Measurements from ENCODE around the gene AGBL1.
"Not testable (repeated sequence)": the region's sequence is repeated elsewhere in the genome, so short reads cannot be mapped to it uniquely, and the experiment has no call there.

The AGBL1 gene

GRCh38 chr15:86959254-86959653 lies 879.6 kb downstream of the AGBL1 start:
- no peak for DNase-seq (ENCODE audit: low spot score)

DNA sequence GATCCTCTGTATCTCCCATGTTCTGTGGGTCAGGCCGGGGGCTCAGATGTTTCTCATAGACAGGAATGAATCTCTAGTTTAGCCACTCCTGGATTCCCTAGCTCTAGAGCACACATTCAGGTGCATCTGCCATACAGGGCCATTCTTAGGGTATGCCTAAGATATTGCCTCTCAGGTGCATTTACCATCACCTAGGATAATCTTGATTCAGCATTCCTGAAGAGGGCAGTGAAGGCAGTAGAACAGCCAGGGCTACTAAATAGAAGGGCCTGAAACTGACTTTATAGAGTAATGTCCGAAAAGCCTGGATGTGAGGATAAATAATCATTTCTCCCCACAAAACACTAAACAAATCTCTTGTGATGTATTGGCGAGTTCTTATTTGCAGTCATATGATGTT lies 882.0 kb downstream of the AGBL1 start:
- DNase-seq (ENCODE audit: low spot score), result no peak

GRCh38 chr15:86964271-86964670 lies 884.6 kb downstream of the AGBL1 start:
- no peak for DNase-seq (ENCODE audit: low spot score)

DNA sequence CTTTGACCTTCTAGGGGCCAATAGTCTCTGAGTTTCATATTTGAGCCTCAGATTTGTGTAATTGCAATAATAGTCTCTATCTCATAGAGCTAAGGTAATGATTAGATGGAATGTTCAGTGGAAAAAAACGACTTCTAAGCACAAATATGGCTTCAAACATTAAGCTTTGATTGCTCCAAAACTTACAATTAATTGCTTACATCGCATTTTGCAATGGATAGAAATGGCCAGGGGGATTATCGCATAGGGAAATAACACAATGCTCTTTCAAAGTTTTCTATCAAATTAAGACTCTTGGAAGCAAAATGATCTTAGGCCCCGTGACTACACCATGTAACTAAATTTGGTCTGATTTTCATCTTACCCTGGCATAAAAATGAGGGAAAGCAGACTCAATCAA lies 888.6 kb downstream of the AGBL1 start:
- DNase-seq (ENCODE audit: low spot score), result no peak

DNA sequence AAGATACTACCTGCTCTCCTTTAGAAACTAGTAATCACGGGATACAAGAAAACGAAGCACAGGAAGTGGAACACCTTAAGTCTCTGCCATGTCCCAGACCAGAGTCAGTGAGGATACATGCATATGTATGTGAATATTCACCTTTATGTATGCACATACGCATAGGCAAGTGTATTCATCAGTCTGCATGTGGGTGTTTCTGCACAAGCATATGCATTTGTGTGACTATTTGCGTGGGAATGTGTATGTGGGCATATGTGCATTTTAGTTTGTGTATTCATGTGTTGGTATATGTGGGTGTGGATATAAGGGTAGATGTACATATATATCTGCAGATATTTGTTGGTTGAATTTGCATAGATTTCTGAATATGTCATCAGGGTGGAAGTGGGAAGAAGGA lies 889.7 kb downstream of the AGBL1 start:
- DNase-seq (ENCODE audit: low spot score), result no peak

DNA sequence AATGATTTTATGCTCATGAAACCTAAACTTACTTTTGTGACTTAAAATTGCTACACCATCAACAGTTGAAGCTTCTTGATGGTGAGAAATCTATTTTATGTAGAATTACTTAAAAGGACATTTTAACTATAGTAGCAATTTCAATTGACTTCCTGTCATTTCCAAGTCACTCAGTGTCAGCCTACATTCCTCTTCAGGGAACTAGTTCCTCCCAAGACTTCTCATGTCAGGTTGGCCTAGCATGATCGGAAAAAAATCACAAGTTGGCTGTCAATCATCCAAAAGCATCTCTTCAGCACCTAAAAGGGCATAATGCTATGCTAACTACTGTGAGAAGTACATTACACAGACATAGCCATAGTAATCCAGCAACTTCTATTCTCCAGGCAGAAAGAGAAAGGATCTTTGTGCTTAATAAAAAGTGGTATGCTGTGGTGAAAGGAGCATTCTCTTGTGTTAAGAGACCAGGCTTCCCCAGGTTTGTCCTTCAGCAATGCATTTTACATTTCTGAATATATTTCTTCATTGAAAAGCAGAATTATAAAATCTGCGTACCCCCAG lies 893.7 kb downstream of the AGBL1 start:
- no peak for DNase-seq (ENCODE audit: low spot score)

GRCh38 chr15:86988033-86988432 lies 908.4 kb downstream of the AGBL1 start:
- no peak for DNase-seq (ENCODE audit: low spot score)

GRCh38 chr15:87021751-87022150 lies 942.1 kb downstream of the AGBL1 start:
- no peak for DNase-seq (ENCODE audit: low spot score)

DNA sequence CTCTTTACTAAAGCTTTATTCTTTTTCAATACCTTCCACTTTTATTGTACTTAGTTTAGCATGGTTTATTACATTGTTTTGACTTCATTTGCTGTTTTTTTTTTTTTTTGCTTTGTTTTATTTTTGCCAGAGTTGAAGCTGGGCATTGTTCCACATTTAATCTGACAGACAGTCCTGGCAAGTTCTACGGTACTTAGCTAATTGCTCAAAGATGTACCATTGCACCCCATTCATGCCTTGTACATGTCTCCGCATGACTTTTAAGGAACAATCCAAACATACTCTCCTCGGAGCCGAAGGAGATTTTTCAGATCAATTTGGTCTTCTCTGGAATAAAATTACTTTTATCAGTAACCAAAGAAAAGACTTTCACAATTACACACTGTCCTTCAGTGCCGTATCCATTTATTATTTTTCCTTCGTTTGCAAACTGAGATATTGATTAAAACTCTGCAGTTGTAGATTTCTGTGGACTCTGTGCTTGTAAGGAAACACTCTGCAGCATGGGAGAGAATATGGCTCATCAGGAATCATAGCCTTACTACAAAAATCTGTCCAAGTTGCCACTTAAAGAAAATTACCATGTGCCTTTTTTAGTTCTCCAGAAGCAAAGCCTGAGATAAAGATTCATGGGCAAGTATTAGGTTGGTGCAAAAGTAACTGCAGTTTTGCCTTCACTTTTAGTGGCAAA lies 952.0 kb downstream of the AGBL1 start:
- no peak for DNase-seq (ENCODE audit: low spot score)

DNA sequence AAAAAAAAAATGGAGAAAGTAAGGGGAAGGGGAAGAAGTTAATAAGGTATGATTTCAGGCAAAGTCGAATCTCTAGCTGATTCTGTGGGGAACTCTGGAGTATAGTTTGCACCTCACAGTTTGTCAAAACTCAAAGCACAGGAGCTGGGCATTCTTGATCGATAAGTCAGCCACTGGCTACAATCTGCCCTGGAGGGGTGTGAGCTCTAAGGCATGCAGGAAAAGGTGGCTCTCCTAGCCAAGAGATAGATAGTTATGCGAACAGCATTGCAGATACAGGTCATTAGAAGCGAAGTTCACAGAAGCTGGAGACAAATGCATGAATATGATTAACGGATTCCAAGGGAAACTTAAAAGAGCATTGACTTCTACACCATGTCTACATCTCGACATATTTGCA lies 952.6 kb downstream of the AGBL1 start:
- DNase-seq (ENCODE audit: low spot score), result no peak

DNA sequence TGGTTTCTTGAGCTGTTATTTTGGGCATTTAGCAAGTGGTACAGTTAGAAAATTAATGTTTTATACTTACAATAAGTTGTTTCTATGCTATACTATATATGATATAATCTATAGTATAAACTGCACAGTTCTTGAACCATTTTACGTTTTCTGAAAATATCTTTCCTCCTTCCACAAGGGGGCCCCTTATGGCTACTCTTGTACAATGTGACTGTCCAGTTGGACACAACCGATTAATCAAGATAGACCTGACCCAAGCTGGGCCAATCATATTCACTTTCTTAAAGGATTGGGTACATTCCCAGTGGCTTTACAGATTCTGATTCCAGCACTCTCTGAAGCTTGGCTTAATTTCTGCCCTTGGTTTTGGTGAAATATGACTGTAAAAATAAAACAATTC lies 953.4 kb downstream of the AGBL1 start:
- no peak for DNase-seq (ENCODE audit: low spot score)

- no peak for DNase-seq (ENCODE audit: low spot score)
Observed at GRCh38 chr15:87034886-87035285, 955.2 kb downstream of the AGBL1 start.

GRCh38 chr15:87038404-87038803 lies 958.7 kb downstream of the AGBL1 start:
- DNase-seq (ENCODE audit: low spot score), result no peak

DNA sequence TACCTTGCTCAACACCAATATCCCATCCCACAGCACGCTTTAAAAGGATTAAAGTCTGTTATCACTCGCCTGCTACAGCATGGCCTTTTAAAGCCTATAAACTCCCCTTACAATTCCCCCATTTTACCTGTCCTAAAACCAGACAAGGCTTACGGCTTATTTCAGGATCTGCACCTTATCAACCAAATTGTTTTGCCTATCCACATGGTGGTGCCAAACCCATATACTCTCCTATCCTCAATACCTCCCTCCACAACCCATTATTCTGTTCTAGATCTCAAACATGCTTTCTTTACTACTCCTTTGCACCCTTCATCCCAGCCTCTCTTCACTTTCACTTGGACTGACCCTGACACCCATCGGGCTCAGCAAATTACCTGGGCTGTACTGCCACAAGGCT lies 962.9 kb downstream of the AGBL1 start:
- DNase-seq (ENCODE audit: low spot score), result not testable (repeated sequence)

DNA sequence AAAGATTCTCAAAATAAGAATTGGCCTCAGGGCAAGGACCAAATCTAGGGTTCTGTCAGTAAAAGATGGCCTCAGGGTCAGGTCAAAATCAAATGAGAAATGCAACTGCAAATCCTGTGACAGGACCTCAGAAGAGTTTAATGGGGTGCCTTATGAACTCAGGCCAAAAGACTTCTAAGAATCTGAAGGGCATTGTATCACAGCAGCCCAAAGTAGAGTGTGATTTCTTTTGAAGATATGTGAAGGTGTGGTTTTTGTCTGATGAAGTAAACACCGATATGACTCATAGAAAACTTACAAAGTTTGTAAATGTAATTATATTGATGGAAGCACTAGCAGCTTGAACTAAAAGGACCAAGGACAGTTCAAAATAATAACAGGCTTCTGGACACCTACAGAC lies 966.1 kb downstream of the AGBL1 start:
- DNase-seq (ENCODE audit: low spot score), result no peak

DNA sequence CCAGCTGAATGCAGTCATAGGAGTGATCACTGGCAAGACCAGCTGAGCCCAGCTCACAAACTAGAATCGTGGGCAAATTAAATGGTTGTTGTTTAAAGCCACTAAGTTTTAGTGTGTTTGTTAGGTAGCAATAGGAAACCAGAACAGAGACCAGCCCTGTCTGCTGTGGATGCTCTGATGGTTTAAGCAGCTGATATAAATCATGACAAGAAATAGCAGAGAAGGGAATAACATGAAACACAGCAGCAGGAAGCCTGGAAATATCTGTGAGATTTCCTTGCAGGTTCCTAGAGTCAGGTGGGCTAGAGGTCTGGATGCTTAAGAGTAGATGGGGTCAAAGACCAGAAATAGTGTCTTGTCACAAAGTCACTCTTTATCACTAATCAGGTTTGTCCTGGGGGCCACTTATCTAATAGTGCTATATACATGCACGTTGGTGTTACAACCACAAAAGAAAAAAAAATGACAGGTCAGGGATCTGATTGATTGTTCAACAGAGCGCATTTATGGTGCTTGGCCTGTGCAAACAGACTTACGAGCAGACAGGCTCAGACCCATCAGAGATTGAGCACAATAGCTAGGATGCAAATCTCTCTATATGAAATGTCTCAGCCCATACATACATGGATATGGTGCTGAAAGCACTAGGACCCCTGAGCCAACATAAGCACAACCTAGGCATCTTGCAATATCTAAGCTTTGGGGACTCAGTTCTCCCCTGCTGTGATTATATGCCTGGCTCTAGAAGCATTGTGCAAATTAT lies 967.7 kb downstream of the AGBL1 start:
- DNase-seq (ENCODE audit: low spot score), result no peak

Data from germinal center (tissue), 1 donor.